ENCODE results near the gene TRPM4. TPM values are rescaled to one million over a fixed set of nuclear protein-coding genes. Genes with fewer than 3 reads are reported as not detected.

TRPM4 gene
- total and polyA plus RNA-seq, 4 donors = 8.1 to 31.2 (median 13.2) TPM

GRCh38 chr19:49231389-49231788 is 73.8 kb downstream of the TRPM4 start (continued):
- TF ChIP-seq REST (IDR thresholded peaks at IDR 0.05) = no peak
- no peak for TF ChIP-seq NR2F2 (IDR thresholded peaks at IDR 0.05)
- TF ChIP-seq RAD21 (IDR thresholded peaks at IDR 0.05) = no peak

- H3K9ac ChIP-seq (ENCODE audit: low read depth in 1 of 2, low read length in 2 of 2) = no peak overlapping the region
- no peaks in the 10 kb centered on the region for H3K9me3 ChIP-seq (ENCODE audit: control insufficient read depth in 4 of 4, low read length in 3 of 4)
- no peak for DNase-seq (ENCODE audit: low spot score)
- H3K4me1 ChIP-seq (ENCODE audit: control insufficient read depth in 4 of 4, insufficient read depth in 4 of 4, low read length in 3 of 4) = no peaks in the 10 kb centered on the region
- no peak overlapping the region for H3K27ac ChIP-seq (ENCODE audit: low read depth in 1 of 2, low read length in 2 of 2)
- H3K27me3 ChIP-seq (ENCODE audit: control insufficient read depth in 4 of 4, insufficient read depth in 4 of 4, low read length in 3 of 4) = no peaks in the 10 kb centered on the region
- no peak overlapping the region for H3K4me3 ChIP-seq (ENCODE audit: low read depth in 1 of 3, low read length in 3 of 3)
- no peaks in the 10 kb centered on the region for H3K36me3 ChIP-seq (ENCODE audit: control insufficient read depth in 4 of 4, insufficient read depth in 3 of 4, low read depth in 1 of 4, low read length in 3 of 4)
- no peak for TF ChIP-seq HNF4G (IDR thresholded peaks at IDR 0.05)
- no peak for TF ChIP-seq SP1 (IDR thresholded peaks at IDR 0.05)
- no peak for TF ChIP-seq ATF3 (IDR thresholded peaks at IDR 0.05)
- no peak for TF ChIP-seq YY1 (IDR thresholded peaks at IDR 0.05)
- no peak for TF ChIP-seq EGR1 (IDR thresholded peaks at IDR 0.05; ENCODE audit: low read depth in 2 of 2)
- no peak for TF ChIP-seq RAD21 (IDR thresholded peaks at IDR 0.05)
- 84% methylated on average over 9 of the region's 9 CpGs for WGBS
These were observed 74.2 kb downstream of the TRPM4 start for GRCh38 chr19:49231804-49232203.

GRCh38 chr19:49233163-49233562 is 75.6 kb downstream of the TRPM4 start:
- Histone ChIP-seq H3K9me3 (ENCODE audit: control insufficient read depth in 4 of 4, low read length in 3 of 4) (no peaks in the 10 kb centered on the region), H3K36me3 (ENCODE audit: control insufficient read depth in 4 of 4, insufficient read depth in 3 of 4, low read depth in 1 of 4, low read length in 3 of 4) (no peaks in the 10 kb centered on the region), H3K4me1 (ENCODE audit: control insufficient read depth in 4 of 4, insufficient read depth in 4 of 4, low read length in 3 of 4) (no peaks in the 10 kb centered on the region), H3K27me3 (ENCODE audit: control insufficient read depth in 4 of 4, insufficient read depth in 4 of 4, low read length in 3 of 4) (no peaks in the 10 kb centered on the region), H3K9ac (ENCODE audit: low read depth in 1 of 2, low read length in 2 of 2) (no peak overlapping the region), H3K27ac (ENCODE audit: low read depth in 1 of 2, low read length in 2 of 2) (no peak overlapping the region), H3K4me3 (ENCODE audit: low read depth in 1 of 3, low read length in 3 of 3) (no peak overlapping the region)
- DNase-seq (ENCODE audit: low spot score) = no peak
- no peak for TF ChIP-seq FOXA2 (IDR thresholded peaks at IDR 0.05)
- no peak for TF ChIP-seq TAF1 (conservative IDR thresholded peaks at IDR 0.05)
- no peak for TF ChIP-seq ZBTB33 (IDR thresholded peaks at IDR 0.05)
- no peak for TF ChIP-seq JUND (IDR thresholded peaks at IDR 0.05)
- TF ChIP-seq MAX (IDR thresholded peaks at IDR 0.05) = no peak
- no peak for TF ChIP-seq EGR1 (IDR thresholded peaks at IDR 0.05; ENCODE audit: low read depth in 2 of 2)
- no peak for TF ChIP-seq HNF4G (IDR thresholded peaks at IDR 0.05)
- no peak for TF ChIP-seq CTCF (IDR thresholded peaks at IDR 0.05; ENCODE audit: low read depth, low read length, missing input control)
- no peak for TF ChIP-seq HNF4A (conservative IDR thresholded peaks at IDR 0.05)
- TF ChIP-seq ATF3 (IDR thresholded peaks at IDR 0.05) = no peak
- no peak for TF ChIP-seq FOXA1 (IDR thresholded peaks at IDR 0.05)
- TF ChIP-seq RAD21 (IDR thresholded peaks at IDR 0.05) = no peak
- TF ChIP-seq YY1 (IDR thresholded peaks at IDR 0.05) = no peak
- no peak for TF ChIP-seq RXRA (IDR thresholded peaks at IDR 0.05)
- TF ChIP-seq NR2F2 (IDR thresholded peaks at IDR 0.05) = no peak
- no peak for TF ChIP-seq REST (IDR thresholded peaks at IDR 0.05)
- TF ChIP-seq SP1 (IDR thresholded peaks at IDR 0.05) = no peak
- no peak for TF ChIP-seq GABPA (IDR thresholded peaks at IDR 0.05 in 1 of 2, conservative IDR thresholded peaks at IDR 0.05 in 1 of 2)
- 90% methylated on average over 1 of the region's 1 CpG for WGBS

Data from liver (tissue), 9 donors.